Activated T-cell treated with anti-CD3 and anti-CD28 coated beads for 1 hour (primary cell): ENCODE measurements around the gene CEBPE.

Experiments
- DNase-seq: peaks from one replicate; pipeline ENCODE4 v3.0.0-alpha.2; 2020; ENCODE audit warnings: low read depth

The CEBPE gene

DNA sequence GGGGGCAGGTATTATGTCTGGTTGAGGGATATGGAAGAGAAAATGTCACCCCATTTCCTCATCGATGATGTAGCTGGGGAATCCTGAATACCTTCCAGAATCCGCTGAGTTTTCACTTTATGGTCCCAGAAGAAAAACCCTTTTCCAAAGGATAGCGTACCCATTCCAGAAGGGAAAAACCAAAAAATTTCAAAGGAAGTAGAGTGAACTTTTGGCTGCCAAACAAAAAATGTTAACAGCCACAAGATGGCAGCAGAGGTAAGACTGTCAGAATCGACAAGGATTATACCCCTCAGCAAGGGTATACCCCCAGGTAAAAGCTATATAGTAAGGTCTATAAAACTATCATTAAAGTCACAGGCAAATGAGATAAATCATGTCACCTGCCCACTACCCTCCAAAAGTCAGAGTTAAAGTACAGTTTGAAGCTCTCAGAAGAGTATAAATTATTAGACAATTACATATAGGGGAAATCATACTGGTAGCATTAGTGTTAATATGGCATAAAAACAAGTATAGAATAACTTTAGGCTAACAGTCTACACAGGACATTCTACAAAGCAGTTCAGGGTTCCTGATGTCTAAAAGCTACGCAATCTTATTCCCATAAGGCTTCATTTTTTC is 42.2 kb downstream of the CEBPE start:
- DNase-seq, result no peak

DNA sequence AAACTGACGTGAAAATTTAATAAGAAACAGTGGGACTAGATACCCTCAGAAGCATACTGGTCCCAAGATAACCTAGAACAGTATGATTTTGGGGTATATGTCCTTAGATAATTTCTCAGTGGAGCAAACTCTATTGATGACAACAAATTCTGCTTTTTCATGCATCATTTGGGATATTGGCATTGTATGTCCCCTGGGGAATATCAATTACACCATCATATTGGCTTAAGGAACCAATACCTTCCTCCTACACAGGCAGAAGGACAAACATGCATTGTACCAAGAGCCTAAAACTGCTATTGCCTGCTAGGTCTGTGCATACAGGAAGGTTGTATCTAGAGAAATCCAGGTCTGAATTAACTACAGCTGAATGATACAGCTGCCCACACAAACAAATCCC is 44.1 kb downstream of the CEBPE start:
- DNase-seq, result no peak

DNA sequence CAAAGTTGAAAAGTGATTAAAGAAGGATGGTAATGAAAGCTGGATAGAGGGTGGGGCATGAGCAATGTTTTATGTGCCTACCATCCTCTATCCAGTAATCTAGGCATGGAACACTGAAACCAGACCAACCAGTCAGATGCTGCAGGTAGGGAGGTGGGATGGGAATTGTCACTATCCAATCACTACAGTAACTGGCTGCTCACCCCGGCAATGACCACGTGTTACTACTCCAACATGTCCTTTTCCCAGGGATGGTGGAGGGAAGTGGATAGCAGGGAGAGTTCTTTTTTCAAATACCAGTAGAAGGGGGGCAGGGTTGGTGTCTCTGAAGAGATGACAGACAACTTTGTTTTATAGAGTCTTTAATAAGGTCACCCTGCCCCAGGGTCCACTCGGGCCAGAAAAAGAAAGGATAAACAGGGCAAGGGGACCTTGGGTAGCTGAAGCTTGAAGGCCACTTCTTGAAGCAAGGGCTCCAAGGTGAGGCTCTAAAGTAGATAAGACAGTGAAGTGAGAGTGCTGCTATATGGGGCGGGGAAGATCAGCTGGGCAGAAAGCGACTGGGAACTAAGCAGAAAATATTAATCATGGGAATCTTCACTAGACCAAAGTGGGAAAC is 47.0 kb downstream of the CEBPE start:
- no peak for DNase-seq

DNA sequence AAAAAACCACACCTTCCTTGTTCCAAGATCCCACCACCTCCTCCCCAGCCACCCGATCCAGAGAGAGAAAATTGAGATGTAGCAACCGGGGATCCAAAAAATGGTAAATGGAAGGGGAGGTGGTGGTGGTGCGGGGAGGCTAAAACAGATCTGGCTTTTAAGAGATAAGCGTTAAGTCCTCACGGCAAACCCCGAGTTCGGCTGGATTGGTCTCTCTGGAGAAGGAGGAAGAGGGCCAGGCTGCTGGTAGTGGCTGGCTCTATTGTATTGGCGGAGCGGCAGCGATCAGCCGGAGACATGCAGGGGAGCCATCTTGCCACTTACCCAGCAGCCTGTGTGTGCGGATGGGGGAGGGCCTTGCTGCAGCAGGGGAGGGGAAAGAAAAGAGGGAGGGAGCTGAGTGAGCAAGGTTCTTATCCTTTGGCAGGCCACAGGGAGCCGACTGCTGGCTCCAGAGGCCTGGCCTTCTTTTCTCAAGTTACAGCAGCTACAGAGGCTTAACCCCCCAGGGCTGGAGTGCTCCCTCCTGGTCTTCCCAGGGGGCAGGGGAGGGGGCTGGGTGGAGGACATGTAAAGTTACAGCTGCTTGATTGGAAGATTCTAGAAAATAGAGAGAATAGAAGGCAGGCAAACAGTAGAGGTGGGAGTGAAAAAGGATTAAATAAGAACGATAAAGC is 47.7 kb downstream of the CEBPE start:
- DNase-seq, result peak; percentile 60

DNA sequence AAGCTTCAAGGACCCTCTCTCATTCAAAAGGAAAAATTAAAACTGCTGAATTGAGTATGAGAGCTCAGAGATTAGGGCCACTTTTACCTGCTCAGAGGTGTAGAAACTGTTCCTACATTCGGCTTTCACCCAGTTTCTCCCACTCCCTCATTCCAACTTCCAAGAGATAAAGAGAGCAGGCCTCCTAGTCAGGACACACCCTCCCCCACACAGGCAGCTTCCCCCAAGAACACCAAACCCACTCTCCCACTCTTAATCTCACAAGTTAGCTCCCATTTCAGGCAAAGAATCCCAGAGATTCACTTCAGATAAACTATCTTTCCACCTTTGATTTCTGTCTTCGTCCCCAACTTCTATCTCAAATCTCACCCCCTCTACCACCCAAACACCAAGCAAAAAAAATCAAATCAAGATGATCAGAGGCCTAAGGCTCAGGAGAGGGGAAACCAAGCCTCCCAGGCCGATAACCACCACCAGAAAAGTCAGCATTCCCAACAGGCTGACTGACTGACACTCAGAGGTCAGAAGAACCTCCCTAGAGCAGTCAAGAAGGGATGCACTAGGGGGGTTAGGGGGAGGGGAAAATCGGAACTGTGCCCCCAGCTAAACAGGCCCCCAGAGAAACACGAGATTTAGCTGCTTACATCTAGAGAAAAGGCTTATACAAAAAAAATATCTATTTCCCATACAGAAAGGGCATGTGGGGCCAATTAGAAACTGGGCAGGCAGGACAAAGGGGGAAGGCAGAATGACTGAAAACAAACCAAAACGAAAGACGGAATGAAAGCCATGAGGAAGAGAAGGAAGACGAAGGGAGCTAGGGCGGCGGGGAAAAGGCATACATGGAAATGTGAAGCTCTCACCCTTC is 48.6 kb downstream of the CEBPE start:
- DNase-seq, result no peak

DNA sequence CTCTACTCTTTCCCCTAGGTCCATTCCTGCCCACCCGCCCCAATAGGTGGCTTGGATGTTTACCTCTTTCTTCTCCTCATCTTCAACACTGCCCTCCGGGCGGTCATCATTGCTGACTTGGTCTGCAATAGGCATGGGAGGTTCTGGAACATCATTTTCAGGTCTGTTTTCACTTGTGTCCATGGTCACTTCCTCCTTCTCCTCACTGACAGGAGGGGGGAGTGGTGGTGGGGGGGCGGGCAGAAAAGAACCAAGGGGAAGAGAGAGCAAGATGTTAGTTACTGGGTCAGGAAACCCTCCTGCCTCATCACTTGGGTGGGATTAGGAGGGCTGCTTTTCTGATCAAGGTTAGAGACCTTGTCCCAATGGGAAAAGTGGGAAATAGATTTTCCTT is 49.6 kb downstream of the CEBPE start:
- no peak for DNase-seq

DNA sequence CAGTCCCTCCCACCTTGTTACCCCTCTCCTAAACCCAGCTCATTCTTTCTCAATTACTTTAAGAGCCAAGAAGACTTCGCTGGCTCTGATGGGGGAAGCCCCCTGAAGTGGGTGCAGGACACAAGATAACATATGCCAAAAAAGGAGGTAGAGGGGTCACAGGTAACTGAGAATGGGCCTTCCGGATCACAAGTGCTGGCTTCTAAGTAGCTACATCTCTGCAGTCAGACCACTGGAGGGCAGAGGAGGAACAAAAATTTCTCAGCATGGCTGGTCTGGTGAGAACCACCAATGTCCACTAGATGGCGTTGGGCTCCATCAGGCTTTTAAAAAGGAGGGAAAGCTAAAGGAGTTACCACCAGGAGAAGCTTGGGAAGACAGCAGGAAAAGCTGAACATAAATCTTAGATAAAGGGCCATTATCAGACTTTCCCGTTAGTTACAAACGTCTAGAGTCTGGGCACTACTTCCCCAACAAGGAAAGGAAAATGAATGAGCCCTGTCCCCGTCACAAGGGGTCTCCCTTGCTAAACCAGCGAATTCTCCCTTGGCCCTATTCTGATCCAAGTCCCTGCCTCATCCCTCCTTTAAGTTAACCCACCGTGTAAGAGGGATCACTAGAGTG is 50.2 kb downstream of the CEBPE start:
- peak; percentile 51 for DNase-seq

DNA sequence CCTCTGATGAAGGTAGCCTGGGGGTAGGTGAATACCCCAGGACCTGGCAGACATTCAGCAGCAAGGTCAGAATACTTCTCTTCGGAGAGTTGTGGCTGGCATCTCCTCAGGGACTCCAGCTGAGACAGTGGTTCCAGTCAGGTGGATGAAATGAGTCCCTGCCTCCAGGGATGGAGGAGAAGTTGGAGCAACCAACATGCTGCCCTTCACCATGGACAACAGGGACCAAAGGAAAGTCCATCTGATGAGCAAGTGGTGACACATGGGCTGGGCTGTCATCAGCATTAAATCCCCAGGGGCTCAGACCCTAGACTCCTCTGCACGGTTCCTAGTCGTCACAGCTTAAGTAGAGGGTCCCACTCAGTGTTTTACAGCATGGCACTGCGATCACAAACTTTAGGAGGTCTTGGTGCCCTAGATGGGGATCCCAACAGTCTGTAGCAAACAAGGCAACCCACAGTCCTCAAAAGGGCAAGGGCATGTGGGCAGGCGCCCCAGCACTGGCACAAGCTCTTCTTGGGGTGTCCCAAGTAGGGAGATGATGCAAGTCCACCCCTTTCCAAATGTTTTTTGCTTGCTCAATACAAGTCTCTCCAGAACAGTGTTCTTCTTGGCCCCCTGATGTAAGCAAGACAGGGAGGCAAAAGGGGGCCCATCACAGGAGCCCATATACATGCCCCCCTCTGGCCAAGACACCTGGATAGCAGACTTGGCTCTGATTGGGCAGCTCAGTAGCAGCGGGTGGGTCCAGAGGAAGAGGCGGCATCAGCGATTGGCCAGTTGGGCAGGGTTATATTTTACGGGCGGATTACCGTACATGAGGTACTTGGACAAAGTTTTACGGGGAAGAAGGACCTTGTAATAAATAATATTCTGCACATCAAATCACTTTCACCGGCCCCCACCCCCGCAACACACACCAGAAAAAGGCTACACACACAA is 50.9 kb downstream of the CEBPE start:
- DNase-seq, result no peak
